ENCODE data around the gene PCSK4.
"Not testable (repeated sequence)": the region's sequence is repeated elsewhere in the genome, so short reads cannot be mapped to it uniquely, and the experiment has no call there.

Gene PCSK4

GRCh38 chr19:1521636-1522035, 31.5 kb upstream of the PCSK4 start:
- no peak for DNase-seq

GRCh38 chr19:1520203-1520780, 30.1 kb upstream of the PCSK4 start:
- no peak for DNase-seq

- not testable (repeated sequence) for DNase-seq
These were observed 29.7 kb upstream of the PCSK4 start for GRCh38 chr19:1519802-1520201.

GRCh38 chr19:1518471-1518870, 28.3 kb upstream of the PCSK4 start:
- no peak for DNase-seq

GRCh38 chr19:1516395-1516753, 26.2 kb upstream of the PCSK4 start:
- DNase-seq: no peak

- no peak for DNase-seq
These were observed 25.0 kb upstream of the PCSK4 start for GRCh38 chr19:1514986-1515721.

- no peak for DNase-seq
These were observed 24.1 kb upstream of the PCSK4 start for GRCh38 chr19:1514295-1514661.

GRCh38 chr19:1513499-1514294, 23.5 kb upstream of the PCSK4 start:
- peak; percentile 70 for DNase-seq

- DNase-seq: peak; percentile 67
These were observed 22.7 kb upstream of the PCSK4 start, which contains the start of gene ADAMTSL5 for GRCh38 chr19:1512671-1513498. ADAMTSL5 (minus strand) TSS chr19:1513019; CDS start chr19:1510943, 2,076 bp downstream.

GRCh38 chr19:1511318-1512317, 21.5 kb upstream of the PCSK4 start:
- DNase-seq: no peak

GRCh38 chr19:1510807-1511206, 20.7 kb upstream of the PCSK4 start:
- DNase-seq: no peak

GRCh38 chr19:1510442-1510806, 20.3 kb upstream of the PCSK4 start:
- no peak for DNase-seq

GRCh38 chr19:1509602-1510441, 19.7 kb upstream of the PCSK4 start:
- DNase-seq: no peak

- DNase-seq: no peak
These were observed 18.3 kb upstream of the PCSK4 start for GRCh38 chr19:1508507-1508856.

- peak; percentile 94 for DNase-seq
These were observed 17.8 kb upstream of the PCSK4 start for GRCh38 chr19:1507763-1508506.

- no peak for DNase-seq
These were observed 17.1 kb upstream of the PCSK4 start for GRCh38 chr19:1507192-1507660.

GRCh38 chr19:1505991-1506881, 16.1 kb upstream of the PCSK4 start:
- no peak for DNase-seq

- DNase-seq: no peak
These were observed 14.9 kb upstream of the PCSK4 start for GRCh38 chr19:1505012-1505411.
